ENCODE results near the gene ZCCHC24.

Gene ZCCHC24

GRCh38 chr10:79405221-79405994 lies 40.0 kb downstream of the ZCCHC24 start:
- TF ChIP-seq, protein P1, sequence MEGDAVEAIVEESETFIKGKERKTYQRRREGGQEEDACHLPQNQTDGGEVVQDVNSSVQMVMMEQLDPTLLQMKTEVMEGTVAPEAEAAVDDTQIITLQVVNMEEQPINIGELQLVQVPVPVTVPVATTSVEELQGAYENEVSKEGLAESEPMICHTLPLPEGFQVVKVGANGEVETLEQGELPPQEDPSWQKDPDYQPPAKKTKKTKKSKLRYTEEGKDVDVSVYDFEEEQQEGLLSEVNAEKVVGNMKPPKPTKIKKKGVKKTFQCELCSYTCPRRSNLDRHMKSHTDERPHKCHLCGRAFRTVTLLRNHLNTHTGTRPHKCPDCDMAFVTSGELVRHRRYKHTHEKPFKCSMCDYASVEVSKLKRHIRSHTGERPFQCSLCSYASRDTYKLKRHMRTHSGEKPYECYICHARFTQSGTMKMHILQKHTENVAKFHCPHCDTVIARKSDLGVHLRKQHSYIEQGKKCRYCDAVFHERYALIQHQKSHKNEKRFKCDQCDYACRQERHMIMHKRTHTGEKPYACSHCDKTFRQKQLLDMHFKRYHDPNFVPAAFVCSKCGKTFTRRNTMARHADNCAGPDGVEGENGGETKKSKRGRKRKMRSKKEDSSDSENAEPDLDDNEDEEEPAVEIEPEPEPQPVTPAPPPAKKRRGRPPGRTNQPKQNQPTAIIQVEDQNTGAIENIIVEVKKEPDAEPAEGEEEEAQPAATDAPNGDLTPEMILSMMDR (conservative IDR thresholded peaks at IDR 0.05; ENCODE audit: low read length), result no peak
- H3K4me3 ChIP-seq (ENCODE audit: low read length), result no peak overlapping the region
- DNase-seq (ENCODE audit: low read depth), result no peak

DNA sequence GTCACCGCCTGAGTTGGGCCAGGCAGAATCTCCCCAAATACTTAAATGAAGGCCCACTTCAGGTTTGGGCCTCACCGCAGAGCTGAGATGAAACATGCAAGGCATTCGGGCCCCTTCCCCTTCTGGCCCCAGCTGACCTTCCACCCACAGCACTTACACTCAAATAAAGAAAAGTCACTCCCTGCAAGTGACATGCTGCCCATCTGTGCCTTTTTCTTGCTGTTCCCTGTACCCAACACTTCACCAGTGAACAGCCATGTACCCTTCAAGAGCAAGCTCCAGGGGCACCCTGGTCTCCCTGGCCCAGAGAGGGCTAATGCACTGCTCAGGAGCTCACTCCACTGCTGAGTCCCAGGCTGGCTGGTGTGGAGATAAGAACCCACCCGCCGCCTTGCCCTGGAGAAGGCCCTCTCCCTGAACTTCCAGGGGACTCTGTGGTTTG lies 40.7 kb downstream of the ZCCHC24 start:
- no peak overlapping the region for H3K4me3 ChIP-seq (ENCODE audit: low read length)
- DNase-seq (ENCODE audit: low read depth), result no peak
- TF ChIP-seq, protein P1 (conservative IDR thresholded peaks at IDR 0.05; ENCODE audit: low read length), result no peak

- H3K4me3 ChIP-seq (ENCODE audit: low read length), result no peak overlapping the region
- TF ChIP-seq, protein P1 (conservative IDR thresholded peaks at IDR 0.05; ENCODE audit: low read length), result no peak
- peak; percentile 89 for DNase-seq (ENCODE audit: low read depth)
Measured at GRCh38 chr10:79404231-79404609, 41.2 kb downstream of the ZCCHC24 start.

- H3K4me3 ChIP-seq (ENCODE audit: low read length), result no peak overlapping the region
- peak; percentile 59 for DNase-seq (ENCODE audit: low read depth)
- TF ChIP-seq, protein P1 (conservative IDR thresholded peaks at IDR 0.05; ENCODE audit: low read length), result no peak
Measured at GRCh38 chr10:79403441-79404230, 41.8 kb downstream of the ZCCHC24 start.

GRCh38 chr10:79402951-79403350 lies 42.5 kb downstream of the ZCCHC24 start:
- TF ChIP-seq, protein P1 (conservative IDR thresholded peaks at IDR 0.05; ENCODE audit: low read length), result no peak
- DNase-seq (ENCODE audit: low read depth), result no peak
- H3K4me3 ChIP-seq (ENCODE audit: low read length), result no peak overlapping the region

DNA sequence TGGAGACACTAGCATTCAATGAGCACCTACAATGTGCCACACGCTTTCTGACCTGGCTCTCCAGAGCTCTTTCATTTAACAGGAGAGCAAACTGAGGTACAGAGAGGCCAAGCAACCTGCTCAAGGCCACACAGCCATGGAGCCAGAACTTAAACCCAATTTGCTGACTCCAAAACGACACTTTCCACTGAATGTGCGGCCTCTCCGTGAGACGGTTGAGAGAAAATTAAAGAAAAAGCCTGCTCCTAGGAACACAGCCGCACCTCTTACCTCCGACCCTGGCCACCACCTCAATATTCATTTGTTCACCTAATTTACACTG lies 42.8 kb downstream of the ZCCHC24 start:
- no peak for DNase-seq (ENCODE audit: low read depth)
- TF ChIP-seq, protein P1 (conservative IDR thresholded peaks at IDR 0.05; ENCODE audit: low read length), result no peak
- no peak overlapping the region for H3K4me3 ChIP-seq (ENCODE audit: low read length)
